Nucleus accumbens (tissue), 56 donors: ENCODE measurements around the gene PGAP1.

Source experiments
- DNase-seq, 56 donors: peaks; one replicate each; lab custom pipeline; 2025; lab: John Stamatoyannopoulos, UW

PGAP1 gene

GRCh38 chr2:196954001-196954400, 27.5 kb upstream of the PGAP1 start:
- DNase-seq = no peak

- no peak for DNase-seq
Measured at GRCh38 chr2:196952936-196953335, 26.4 kb upstream of the PGAP1 start.

GRCh38 chr2:196951973-196952372, 25.5 kb upstream of the PGAP1 start:
- DNase-seq = no peak

- DNase-seq = no peak
Measured at GRCh38 chr2:196949116-196949515, 22.6 kb upstream of the PGAP1 start.

GRCh38 chr2:196944570-196944969, 18.1 kb upstream of the PGAP1 start:
- DNase-seq = no peak

GRCh38 chr2:196941398-196942078, 15.0 kb upstream of the PGAP1 start:
- DNase-seq = no peak

- DNase-seq = no peak
Measured at GRCh38 chr2:196939371-196939770, 12.9 kb upstream of the PGAP1 start.

GRCh38 chr2:196935432-196935831, 8.9 kb upstream of the PGAP1 start:
- DNase-seq = no peak

GRCh38 chr2:196934672-196935071, 8.2 kb upstream of the PGAP1 start:
- no peak for DNase-seq

GRCh38 chr2:196931555-196931954, 5.0 kb upstream of the PGAP1 start:
- no peak for DNase-seq

- DNase-seq = peak in 14 of 56 donors; percentile 2 to 48 (median 26)
Measured at GRCh38 chr2:196927376-196928225, 1.1 kb upstream of the PGAP1 start.

- peak in 45 of 56 donors; percentile 12 to 77 (median 50) for DNase-seq
Measured at GRCh38 chr2:196925768-196926561, 542 bp downstream of the PGAP1 start.

GRCh38 chr2:196925051-196925767, 1.3 kb downstream of the PGAP1 start:
- DNase-seq = no peak

- no peak for DNase-seq
Measured at GRCh38 chr2:196924051-196924450, 2.5 kb downstream of the PGAP1 start.

GRCh38 chr2:196918927-196919326, 7.6 kb downstream of the PGAP1 start:
- DNase-seq = no peak

- DNase-seq = no peak
Measured at GRCh38 chr2:196917802-196918201, 8.7 kb downstream of the PGAP1 start.

GRCh38 chr2:196915507-196916189, 10.9 kb downstream of the PGAP1 start:
- no peak for DNase-seq

GRCh38 chr2:196914867-196915460, 11.5 kb downstream of the PGAP1 start:
- DNase-seq = no peak

- no peak for DNase-seq
Measured at GRCh38 chr2:196913691-196914090, 12.8 kb downstream of the PGAP1 start.
